Measurements from ENCODE around the gene USP9Y. TPM values are rescaled to one million over a fixed set of nuclear protein-coding genes. Genes with fewer than 3 reads are reported as not detected.

Gene USP9Y
- total and polyA plus RNA-seq, 8 donors: 6.8 to 36.2 (median 21.0) TPM; not detected in 3

- no peak for TF ChIP-seq EP300 (IDR thresholded peaks at IDR 0.05)
- TF ChIP-seq, protein P1, sequence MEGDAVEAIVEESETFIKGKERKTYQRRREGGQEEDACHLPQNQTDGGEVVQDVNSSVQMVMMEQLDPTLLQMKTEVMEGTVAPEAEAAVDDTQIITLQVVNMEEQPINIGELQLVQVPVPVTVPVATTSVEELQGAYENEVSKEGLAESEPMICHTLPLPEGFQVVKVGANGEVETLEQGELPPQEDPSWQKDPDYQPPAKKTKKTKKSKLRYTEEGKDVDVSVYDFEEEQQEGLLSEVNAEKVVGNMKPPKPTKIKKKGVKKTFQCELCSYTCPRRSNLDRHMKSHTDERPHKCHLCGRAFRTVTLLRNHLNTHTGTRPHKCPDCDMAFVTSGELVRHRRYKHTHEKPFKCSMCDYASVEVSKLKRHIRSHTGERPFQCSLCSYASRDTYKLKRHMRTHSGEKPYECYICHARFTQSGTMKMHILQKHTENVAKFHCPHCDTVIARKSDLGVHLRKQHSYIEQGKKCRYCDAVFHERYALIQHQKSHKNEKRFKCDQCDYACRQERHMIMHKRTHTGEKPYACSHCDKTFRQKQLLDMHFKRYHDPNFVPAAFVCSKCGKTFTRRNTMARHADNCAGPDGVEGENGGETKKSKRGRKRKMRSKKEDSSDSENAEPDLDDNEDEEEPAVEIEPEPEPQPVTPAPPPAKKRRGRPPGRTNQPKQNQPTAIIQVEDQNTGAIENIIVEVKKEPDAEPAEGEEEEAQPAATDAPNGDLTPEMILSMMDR (IDR thresholded peaks at IDR 0.05): no peak
- TF ChIP-seq POLR2A (IDR thresholded peaks at IDR 0.05): no peak
- no peak for TF ChIP-seq POLR2AphosphoS5 (IDR thresholded peaks at IDR 0.05)
- Histone ChIP-seq H3K27me3 (no peaks in the 10 kb centered on the region), H3K9me3 (no peaks in the 10 kb centered on the region), H3K4me3 (no peak overlapping the region), H3K27ac (no peak overlapping the region), H3K4me1 (no peaks in the 10 kb centered on the region), H3K36me3 (no peaks in the 10 kb centered on the region)
- WGBS, 5 donors: 58 to 70% (median 61%) methylated on average over 2 of the region's 2 CpGs; no CpG with 5 or more reads in 2 of the 5 donors
- intact Hi-C loops (cut with DNase I; ENCODE audit: low total_unique reads): no loop called here
- DNase-seq: no peak
Observed at GRCh38 chrY:12867960-12868359, 166.9 kb downstream of the USP9Y start.

DNA sequence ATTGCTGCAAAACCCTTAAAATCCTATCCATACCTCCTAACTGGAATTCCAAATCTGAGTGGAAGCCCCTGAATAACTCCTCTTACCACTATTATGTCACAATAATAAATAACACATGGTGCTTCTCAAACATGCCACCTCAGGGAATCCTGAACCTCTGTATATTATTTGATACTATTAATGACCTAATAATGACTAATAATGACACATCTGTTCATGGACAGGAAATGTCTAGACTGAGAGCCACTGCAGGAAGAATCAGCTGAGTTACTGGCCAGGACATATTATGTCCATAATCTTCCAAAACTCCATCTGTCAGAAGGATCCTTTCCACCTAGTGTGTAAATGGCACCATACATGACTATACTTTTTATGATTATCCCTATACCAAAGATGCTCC lies 195.9 kb downstream of the USP9Y start:
- H3K9me3 ChIP-seq: no peaks in the 10 kb centered on the region
- no peak for TF ChIP-seq POLR2AphosphoS5 (IDR thresholded peaks at IDR 0.05)
- no peak for TF ChIP-seq POLR2A (IDR thresholded peaks at IDR 0.05)
- TF ChIP-seq, protein P1 (IDR thresholded peaks at IDR 0.05): no peak
- TF ChIP-seq EP300 (IDR thresholded peaks at IDR 0.05): no peak
- DNase-seq: no peak
- H3K27me3 ChIP-seq: no peaks in the 10 kb centered on the region
- intact Hi-C loops (cut with DNase I; ENCODE audit: low total_unique reads): no loop called here
- no peak overlapping the region for H3K27ac ChIP-seq
- H3K4me1 ChIP-seq: no peaks in the 10 kb centered on the region
- H3K36me3 ChIP-seq: no peaks in the 10 kb centered on the region
- H3K4me3 ChIP-seq: no peak overlapping the region

DNA sequence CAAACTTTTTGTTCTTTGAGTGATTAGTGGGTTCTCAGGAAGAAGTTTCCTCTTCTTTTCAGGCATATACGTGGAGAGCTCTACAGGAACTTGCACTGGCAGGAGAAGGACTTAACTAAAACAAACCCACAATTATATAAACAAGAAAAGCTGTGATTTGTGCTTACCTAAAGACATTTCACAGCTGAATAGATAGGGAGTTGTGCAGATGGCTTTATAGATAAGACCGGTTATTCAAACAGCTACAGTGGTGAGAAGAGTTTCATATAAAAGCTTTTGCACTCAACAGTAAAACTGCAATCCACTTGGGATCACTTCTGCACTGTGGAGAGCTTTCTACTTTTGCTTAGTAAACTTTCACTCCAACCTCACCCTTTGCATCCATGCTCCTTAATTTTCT lies 197.6 kb downstream of the USP9Y start:
- TF ChIP-seq POLR2A (IDR thresholded peaks at IDR 0.05) (no peak), EP300 (IDR thresholded peaks at IDR 0.05) (no peak), POLR2AphosphoS5 (IDR thresholded peaks at IDR 0.05) (no peak)
- TF ChIP-seq, protein P1 (IDR thresholded peaks at IDR 0.05): no peak
- DNase-seq: no peak
- Histone ChIP-seq H3K4me1 (no peaks in the 10 kb centered on the region), H3K4me3 (no peak overlapping the region), H3K9me3 (no peaks in the 10 kb centered on the region), H3K36me3 (no peaks in the 10 kb centered on the region), H3K27me3 (no peaks in the 10 kb centered on the region), H3K27ac (no peak overlapping the region)
- 2 to 14% (median 3%) methylated on average over 2 of the region's 2 CpGs; no CpG with 5 or more reads in 2 of the 5 donors for WGBS, 5 donors
- intact Hi-C loops (cut with DNase I; ENCODE audit: low total_unique reads): no loop called here

- DNase-seq: no peak
Observed at GRCh38 chrY:12904618-12905516, 203.8 kb downstream of the USP9Y start, which contains the start of gene DDX3Y. TSS of gene DDX3Y (plus strand) at chrY:12904868. CDS start at chrY:12904937, 69 bp downstream.

More at GRCh38 chrY:12904618-12905516, 203.8 kb downstream of the USP9Y start, which contains the start of gene DDX3Y:
- Histone ChIP-seq H3K27me3 (no peaks in the 10 kb centered on the region), H3K4me3 (peak within 1 kb of the TSS in 2 of 4 donors; percentile 57 to 66), H3K36me3 (no peaks in the 10 kb centered on the region), H3K27ac (peak within 1 kb of the TSS in 2 of 5 donors; percentile 96), H3K9me3 (no peaks in the 10 kb centered on the region), H3K4me1 (peaks cover 0 to 22% (median 0%) of the 10 kb centered on the region in 4 donors)
- TF ChIP-seq POLR2A (IDR thresholded peaks at IDR 0.05): peak in 1 of 4 donors; percentile 54
- no peak for TF ChIP-seq EP300 (IDR thresholded peaks at IDR 0.05)
- 0 to 2% (median 1%) methylated on average over 36 to 54 of the region's 54 CpGs; no CpG with 5 or more reads in 2 of the 5 donors for WGBS, 5 donors
- intact Hi-C loops (cut with DNase I; ENCODE audit: low total_unique reads): no loop called here

Measured in stomach (tissue), 9 donors.